Measurements from ENCODE around the gene RBBP9.
A peak's percentile ranks its signal among the peaks of the same experiment; 100 is the strongest.

The RBBP9 gene

DNA sequence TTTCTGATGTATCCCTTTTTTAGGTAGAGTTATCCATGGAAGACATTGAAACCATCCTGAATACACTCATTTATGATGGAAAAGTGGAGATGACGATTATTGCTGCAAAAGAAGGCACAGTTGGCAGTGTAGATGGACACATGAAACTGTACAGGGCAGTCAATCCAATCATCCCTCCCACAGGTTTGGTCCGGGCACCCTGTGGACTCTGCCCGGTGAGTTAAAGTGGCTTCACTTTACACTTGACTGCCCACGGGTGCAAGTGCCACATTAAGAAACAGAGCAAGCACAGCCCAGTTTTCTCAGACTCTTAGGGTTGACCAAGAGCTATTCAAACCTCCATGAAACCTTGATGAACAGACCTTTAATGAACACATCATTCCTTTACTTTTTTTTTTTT, 15.4 kb downstream of the RBBP9 start:
- no peak for DNase-seq (ENCODE audit: low read depth)
- no peak overlapping the region for H3K4me3 ChIP-seq (ENCODE audit: control insufficient read depth, low read depth, low read length)
- TF ChIP-seq, protein P1, sequence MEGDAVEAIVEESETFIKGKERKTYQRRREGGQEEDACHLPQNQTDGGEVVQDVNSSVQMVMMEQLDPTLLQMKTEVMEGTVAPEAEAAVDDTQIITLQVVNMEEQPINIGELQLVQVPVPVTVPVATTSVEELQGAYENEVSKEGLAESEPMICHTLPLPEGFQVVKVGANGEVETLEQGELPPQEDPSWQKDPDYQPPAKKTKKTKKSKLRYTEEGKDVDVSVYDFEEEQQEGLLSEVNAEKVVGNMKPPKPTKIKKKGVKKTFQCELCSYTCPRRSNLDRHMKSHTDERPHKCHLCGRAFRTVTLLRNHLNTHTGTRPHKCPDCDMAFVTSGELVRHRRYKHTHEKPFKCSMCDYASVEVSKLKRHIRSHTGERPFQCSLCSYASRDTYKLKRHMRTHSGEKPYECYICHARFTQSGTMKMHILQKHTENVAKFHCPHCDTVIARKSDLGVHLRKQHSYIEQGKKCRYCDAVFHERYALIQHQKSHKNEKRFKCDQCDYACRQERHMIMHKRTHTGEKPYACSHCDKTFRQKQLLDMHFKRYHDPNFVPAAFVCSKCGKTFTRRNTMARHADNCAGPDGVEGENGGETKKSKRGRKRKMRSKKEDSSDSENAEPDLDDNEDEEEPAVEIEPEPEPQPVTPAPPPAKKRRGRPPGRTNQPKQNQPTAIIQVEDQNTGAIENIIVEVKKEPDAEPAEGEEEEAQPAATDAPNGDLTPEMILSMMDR (conservative IDR thresholded peaks at IDR 0.05; ENCODE audit: control insufficient read depth, insufficient read depth, low read depth, low read length) = no peak

DNA sequence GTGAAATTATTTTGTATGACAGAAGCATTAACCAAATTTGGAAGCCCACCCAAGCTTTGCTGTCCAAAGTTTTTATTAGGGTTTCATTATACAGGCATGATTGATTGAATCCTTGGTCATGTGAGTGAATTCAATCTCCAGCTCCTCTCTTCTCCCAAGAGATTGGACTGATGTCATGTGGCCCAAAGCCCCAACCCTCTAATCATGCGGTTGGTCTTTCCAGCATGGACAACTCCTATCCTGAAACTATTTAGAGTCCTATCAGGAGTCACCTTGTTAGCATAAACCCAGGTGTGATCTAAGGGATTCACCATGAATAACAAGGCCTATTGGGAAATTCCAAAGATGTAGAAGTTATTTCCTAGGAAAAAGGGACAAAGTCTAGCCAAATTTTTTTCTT, 19.2 kb downstream of the RBBP9 start:
- no peak overlapping the region for H3K4me3 ChIP-seq (ENCODE audit: control insufficient read depth, low read depth, low read length)
- DNase-seq (ENCODE audit: low read depth) = no peak
- TF ChIP-seq, protein P1 (conservative IDR thresholded peaks at IDR 0.05; ENCODE audit: control insufficient read depth, insufficient read depth, low read depth, low read length) = no peak

DNA sequence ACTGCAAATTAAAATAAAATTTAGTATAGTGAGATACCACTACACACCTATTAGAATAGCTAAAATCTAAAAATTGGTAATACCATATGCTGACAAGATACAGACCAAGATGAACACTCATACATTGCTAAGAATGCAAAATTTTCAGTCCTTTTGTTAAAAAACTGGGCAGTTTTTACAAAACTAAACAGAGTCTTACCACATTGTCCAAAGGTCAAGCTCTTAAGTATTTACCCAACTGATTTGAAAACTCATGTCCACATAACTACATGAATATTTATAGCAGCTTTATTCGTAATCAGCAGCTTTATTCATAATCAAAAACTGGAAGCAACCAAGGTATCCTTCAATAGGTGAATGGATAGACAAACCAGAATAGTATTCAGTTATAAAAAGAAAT, 19.8 kb downstream of the RBBP9 start:
- no peak overlapping the region for H3K4me3 ChIP-seq (ENCODE audit: control insufficient read depth, low read depth, low read length)
- DNase-seq (ENCODE audit: low read depth) = no peak
- TF ChIP-seq, protein P1 (conservative IDR thresholded peaks at IDR 0.05; ENCODE audit: control insufficient read depth, insufficient read depth, low read depth, low read length) = no peak

DNA sequence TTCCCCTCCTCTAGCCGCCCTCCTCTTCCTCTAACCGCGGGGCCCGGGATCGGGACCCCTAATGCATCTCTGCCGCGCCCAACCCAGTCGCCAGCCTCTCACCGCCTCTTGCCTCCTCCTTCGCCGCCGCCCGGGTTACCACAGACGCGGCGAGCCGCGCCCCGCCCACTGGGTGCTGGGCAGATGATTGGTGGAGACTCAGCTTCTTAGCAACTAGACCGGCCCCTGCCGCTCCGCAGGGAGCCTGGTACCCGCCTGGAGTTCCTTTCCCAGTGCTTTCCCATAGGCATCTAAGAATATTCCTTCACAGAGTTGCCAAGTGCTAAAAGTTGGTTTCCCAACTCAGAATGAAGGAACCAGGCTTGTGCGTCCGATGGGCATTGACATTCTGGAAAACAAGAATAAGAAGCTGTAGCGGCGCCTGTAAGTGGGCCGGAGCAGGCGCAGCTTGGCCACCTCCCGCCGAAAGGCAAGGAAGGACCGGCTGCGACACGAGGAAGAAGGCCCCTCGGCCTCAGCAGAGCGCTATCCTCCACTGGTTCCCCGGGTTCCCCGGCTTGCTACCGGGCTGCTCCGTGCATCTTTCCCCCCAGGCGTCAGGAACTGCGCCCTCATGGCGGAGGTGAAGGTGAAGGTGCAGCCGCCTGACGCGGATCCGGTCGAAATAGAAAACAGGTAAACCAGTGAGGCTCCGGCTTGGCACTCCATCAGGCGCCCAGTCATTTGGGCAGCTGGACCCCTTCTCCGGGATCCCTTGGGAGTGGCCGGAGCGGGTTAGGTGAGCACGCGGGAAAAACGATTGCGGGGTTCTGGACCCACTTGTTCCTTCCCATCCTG, 29.9 kb downstream of the RBBP9 start, which contains the start of the genes DZANK1 and POLR3F:
Gene DZANK1 (minus strand): TSS at position 137 of the 837 bp plus-strand sequence. CDS start 1,672 bp downstream, outside the sequence.
Gene POLR3F (plus strand): TSS at position 497 of the 837 bp plus-strand sequence. CDS start 117 bp downstream, at position 614.
- TF ChIP-seq, protein P1 (conservative IDR thresholded peaks at IDR 0.05; ENCODE audit: control insufficient read depth, insufficient read depth, low read depth, low read length) = no peak
- DNase-seq (ENCODE audit: low read depth) = peak; percentile 94
- H3K4me3 ChIP-seq (ENCODE audit: control insufficient read depth, low read depth, low read length) = peak within 1 kb of the TSS; percentile 81

DNA sequence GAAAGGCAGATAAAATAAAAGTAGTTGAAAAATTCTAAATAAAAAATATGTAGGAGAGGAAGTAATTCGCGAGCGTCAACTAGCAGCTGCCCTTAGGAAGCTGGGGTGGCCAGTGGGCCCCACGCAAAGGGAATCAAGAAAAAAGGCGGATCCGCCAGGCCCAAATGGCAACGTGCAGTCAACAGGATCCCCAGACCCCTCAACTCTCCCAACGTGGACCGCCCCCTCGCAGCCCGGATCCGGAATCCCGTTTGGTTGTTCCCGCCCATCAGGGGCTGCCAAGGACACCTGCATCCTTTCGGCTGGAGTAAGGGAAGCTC, 30.5 kb downstream of the RBBP9 start:
- H3K4me3 ChIP-seq (ENCODE audit: control insufficient read depth, low read depth, low read length) = peak overlapping the region; percentile 81
- no peak for DNase-seq (ENCODE audit: low read depth)

DNA sequence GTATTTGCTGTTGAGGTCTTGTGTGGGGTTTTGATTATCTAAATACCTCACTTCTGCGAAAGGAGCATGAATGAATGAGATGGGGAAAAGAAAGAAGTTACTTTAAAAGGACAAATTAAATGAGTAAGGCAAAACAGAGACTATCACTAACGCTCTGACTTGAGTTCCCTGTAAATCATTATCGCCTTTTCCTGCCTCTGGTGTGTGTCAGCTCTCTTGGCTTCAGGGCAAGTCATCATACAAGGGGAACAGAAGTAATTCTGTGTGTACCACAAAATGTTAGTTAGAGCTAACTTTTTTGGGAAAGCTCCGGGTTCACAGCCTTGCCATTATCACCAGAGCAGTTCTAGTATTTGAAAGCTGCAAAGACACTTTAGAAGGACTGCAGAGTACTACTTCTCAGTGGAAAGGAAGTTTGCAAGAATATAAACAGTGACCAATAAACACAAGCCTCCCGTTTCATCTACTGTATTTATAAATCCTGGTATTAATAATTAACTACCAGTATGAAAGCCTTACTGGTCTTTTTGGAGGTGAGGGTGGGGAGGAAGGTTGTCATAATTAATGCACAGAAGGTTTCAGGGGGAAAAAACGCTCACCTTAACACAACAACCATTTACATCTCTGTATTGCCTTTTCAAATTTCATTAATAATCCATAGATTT, 31.4 kb downstream of the RBBP9 start:
- H3K4me3 ChIP-seq (ENCODE audit: control insufficient read depth, low read depth, low read length) = no peak overlapping the region
- no peak for DNase-seq (ENCODE audit: low read depth)
- TF ChIP-seq, protein P1 (conservative IDR thresholded peaks at IDR 0.05; ENCODE audit: control insufficient read depth, insufficient read depth, low read depth, low read length) = no peak

More for the DNA sequence above, 30.5 kb downstream of the RBBP9 start:
- TF ChIP-seq, protein P1 (conservative IDR thresholded peaks at IDR 0.05; ENCODE audit: control insufficient read depth, insufficient read depth, low read depth, low read length) = no peak
